ENCODE data around the gene FAAP24. TPM values are rescaled to one million over a fixed set of nuclear protein-coding genes. Genes with fewer than 3 reads are reported as not detected.

FAAP24 gene
- total and polyA plus RNA-seq, 2 of the 13 experiments (the other 11 are each of a cell fraction or from before 2014, with no cell fraction given): 2.3 to 6.0 TPM

DNA sequence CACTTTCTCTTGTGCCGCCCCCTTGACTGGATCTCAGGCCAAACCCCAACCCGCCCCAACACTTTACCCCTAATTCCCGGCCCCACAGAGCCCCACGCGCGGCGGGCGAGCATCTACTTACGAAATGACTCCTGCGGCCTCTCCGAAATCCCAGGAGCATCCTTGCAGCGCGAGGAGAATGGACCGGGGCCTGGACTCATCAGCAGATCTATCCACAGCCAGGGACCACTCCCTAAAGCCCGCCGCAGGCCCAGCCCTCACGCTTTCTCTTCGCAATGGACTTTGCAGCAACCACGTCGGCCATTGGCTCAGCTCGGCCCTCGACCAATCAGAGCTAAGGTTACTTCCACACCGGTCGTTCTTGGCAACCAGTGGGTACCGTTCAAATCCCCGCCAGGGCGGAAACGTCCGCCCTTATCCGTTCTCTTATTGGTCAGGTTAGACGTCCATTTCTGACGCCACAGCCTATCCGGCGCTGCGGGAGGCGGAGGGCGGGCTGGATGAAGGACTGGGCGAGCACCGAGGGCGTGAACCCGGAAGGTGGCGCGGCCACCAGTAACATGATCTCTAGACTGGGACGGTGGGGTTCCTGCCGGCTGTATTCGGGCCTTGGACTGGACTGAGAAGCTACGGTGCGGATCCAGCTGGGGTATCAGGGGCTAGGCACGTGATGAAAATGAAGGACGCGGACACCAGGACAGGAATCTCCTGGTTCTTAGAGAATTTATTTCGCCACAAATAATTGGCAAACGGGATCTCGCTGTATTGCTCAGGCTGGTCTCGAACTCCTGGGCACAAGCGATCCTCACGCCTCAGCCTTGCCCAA lies at the start of gene FAAP24, which contains the start of gene CEP89 (continued):
- TF ChIP-seq TFDP1 (CRISPR knock-in tag; IDR thresholded peaks at IDR 0.05; ENCODE audit: borderline replicate concordance): peak; percentile 100
- TF ChIP-seq ZC3H13 (CRISPR knock-in tag; IDR thresholded peaks at IDR 0.05): peak; percentile 92
- TF ChIP-seq ZBTB10 (CRISPR knock-in tag; IDR thresholded peaks at IDR 0.05; ENCODE audit: borderline replicate concordance): no peak
- no peak for TF ChIP-seq GATA4 (IDR thresholded peaks at IDR 0.05; ENCODE audit: borderline replicate concordance, low read depth)
- 0 out of 2 replicates have a peak, but pooled peaks have one; percentile 22 for TF ChIP-seq ZBTB3 (CRISPR knock-in tag; IDR thresholded peaks at IDR 0.05; ENCODE audit: borderline replicate concordance, low read depth)
- TF ChIP-seq ZFY (CRISPR knock-in tag; IDR thresholded peaks at IDR 0.05): peak; percentile 95
- TF ChIP-seq PITX1 (CRISPR knock-in tag; IDR thresholded peaks at IDR 0.05): peak; percentile 52; the same call in 1 of the 2 replicates
- TF ChIP-seq ZNF879 (CRISPR knock-in tag; IDR thresholded peaks at IDR 0.05): no peak
- TF ChIP-seq RFX1 (IDR thresholded peaks at IDR 0.05): peak; percentile 97
- TF ChIP-seq ZNF251 (CRISPR knock-in tag; IDR thresholded peaks at IDR 0.05): no peak
- TF ChIP-seq, protein P1, sequence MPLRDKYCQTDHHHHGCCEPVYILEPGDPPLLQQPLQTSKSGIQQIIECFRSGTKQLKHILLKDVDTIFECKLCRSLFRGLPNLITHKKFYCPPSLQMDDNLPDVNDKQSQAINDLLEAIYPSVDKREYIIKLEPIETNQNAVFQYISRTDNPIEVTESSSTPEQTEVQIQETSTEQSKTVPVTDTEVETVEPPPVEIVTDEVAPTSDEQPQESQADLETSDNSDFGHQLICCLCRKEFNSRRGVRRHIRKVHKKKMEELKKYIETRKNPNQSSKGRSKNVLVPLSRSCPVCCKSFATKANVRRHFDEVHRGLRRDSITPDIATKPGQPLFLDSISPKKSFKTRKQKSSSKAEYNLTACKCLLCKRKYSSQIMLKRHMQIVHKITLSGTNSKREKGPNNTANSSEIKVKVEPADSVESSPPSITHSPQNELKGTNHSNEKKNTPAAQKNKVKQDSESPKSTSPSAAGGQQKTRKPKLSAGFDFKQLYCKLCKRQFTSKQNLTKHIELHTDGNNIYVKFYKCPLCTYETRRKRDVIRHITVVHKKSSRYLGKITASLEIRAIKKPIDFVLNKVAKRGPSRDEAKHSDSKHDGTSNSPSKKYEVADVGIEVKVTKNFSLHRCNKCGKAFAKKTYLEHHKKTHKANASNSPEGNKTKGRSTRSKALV (CRISPR knock-in tag; IDR thresholded peaks at IDR 0.05): no peak
- TF ChIP-seq ZNF589 (CRISPR knock-in tag; conservative IDR thresholded peaks at IDR 0.05): no peak; the same call in 1 of the 2 replicates
- no peak for TF ChIP-seq ZNF317 (CRISPR knock-in tag; IDR thresholded peaks at IDR 0.05)
- TF ChIP-seq, protein P2, sequence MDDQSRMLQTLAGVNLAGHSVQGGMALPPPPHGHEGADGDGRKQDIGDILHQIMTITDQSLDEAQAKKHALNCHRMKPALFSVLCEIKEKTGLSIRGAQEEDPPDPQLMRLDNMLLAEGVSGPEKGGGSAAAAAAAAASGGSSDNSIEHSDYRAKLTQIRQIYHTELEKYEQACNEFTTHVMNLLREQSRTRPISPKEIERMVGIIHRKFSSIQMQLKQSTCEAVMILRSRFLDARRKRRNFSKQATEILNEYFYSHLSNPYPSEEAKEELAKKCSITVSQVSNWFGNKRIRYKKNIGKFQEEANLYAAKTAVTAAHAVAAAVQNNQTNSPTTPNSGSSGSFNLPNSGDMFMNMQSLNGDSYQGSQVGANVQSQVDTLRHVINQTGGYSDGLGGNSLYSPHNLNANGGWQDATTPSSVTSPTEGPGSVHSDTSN (CRISPR knock-in tag; IDR thresholded peaks at IDR 0.05; ENCODE audit: borderline replicate concordance): peak; percentile 88; the same call in 1 of the 2 replicates
- TF ChIP-seq MLLT10 (CRISPR knock-in tag; IDR thresholded peaks at IDR 0.05): no peak
- peak; percentile 23; the same call in 1 of the 2 replicates for TF ChIP-seq ZNF12 (CRISPR knock-in tag; IDR thresholded peaks at IDR 0.05)
- peak; percentile 96 for TF ChIP-seq SIN3A (IDR thresholded peaks at IDR 0.05; ENCODE audit: borderline replicate concordance, low read depth, low read length)
- TF ChIP-seq, protein P3, sequence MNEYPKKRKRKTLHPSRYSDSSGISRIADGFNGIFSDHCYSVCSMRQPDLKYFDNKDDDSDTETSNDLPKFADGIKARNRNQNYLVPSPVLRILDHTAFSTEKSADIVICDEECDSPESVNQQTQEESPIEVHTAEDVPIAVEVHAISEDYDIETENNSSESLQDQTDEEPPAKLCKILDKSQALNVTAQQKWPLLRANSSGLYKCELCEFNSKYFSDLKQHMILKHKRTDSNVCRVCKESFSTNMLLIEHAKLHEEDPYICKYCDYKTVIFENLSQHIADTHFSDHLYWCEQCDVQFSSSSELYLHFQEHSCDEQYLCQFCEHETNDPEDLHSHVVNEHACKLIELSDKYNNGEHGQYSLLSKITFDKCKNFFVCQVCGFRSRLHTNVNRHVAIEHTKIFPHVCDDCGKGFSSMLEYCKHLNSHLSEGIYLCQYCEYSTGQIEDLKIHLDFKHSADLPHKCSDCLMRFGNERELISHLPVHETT (CRISPR knock-in tag; conservative IDR thresholded peaks at IDR 0.05): 0 out of 2 replicates have a peak, but pooled peaks have one; percentile 29
- TF ChIP-seq ZNF34 (CRISPR knock-in tag; IDR thresholded peaks at IDR 0.05; ENCODE audit: borderline replicate concordance): no peak
- TF ChIP-seq FOXK1 (CRISPR knock-in tag; IDR thresholded peaks at IDR 0.05; ENCODE audit: borderline replicate concordance, low read depth): peak; percentile 47; the same call in 1 of the 2 replicates
- peak; percentile 51; the same call in 1 of the 2 replicates for TF ChIP-seq PHF21A (CRISPR knock-in tag; IDR thresholded peaks at IDR 0.05)

Data from HepG2 (cell line).